Adrenal gland (tissue), 12 donors: ENCODE data around the gene KIDINS220. TPM values are rescaled to one million over a fixed set of nuclear protein-coding genes. Genes with fewer than 3 reads are reported as not detected.

Source experiments
- DNase-seq, 7 donors: peaks; one replicate each; pipeline ENCODE4 v3.0.0-alpha.2; 2019 to 2020
- H3K27ac ChIP-seq, 5 donors: fragments of 200-600 bp; sonication (generic) in 4 of 5; 1 replicate in 3 of 5; 2 replicates in 2 of 5; pipeline versions ENCODE4 v1.5.1 to v1.8.0; 2016 to 2020; ENCODE audit warnings: mild to moderate bottlenecking in 1 of 5
- H3K27me3 ChIP-seq: fragments of 200-600 bp; 2 replicates; pipeline ENCODE4 v1.8.0; 2021
- H3K36me3 ChIP-seq, 2 donors: fragments of 200-600 bp; replicated peaks in 1 of 2; 1 replicate in 1 of 2; 2 replicates in 1 of 2; pipeline versions ENCODE4 v1.5.1 to v1.8.0; 2018 to 2022
- H3K4me1 ChIP-seq, 2 donors: fragments of 200-600 bp; replicated peaks in 1 of 2; 1 replicate in 1 of 2; 2 replicates in 1 of 2; pipeline versions ENCODE4 v1.5.1 to v1.8.0; 2018 to 2021
- H3K4me3 ChIP-seq, 4 donors: fragments of 200-600 bp; sonication (generic) in 3 of 4; one replicate each; pipeline ENCODE4 v1.5.1; 2016 to 2018
- H3K9me3 ChIP-seq, 3 donors: fragments of 200-600 bp; sonication (generic) in 1 of 3; replicated peaks in 1 of 3; 1 replicate in 2 of 3; 2 replicates in 1 of 3; pipeline versions ENCODE4 v1.5.1 to v1.8.0; 2016 to 2021
- POLR2A ChIP-seq, 2 donors: fragments of 450-650 bp; IDR thresholded peaks; one replicate each; pipeline ENCODE4 v1.6.1; 2017; ENCODE audit warnings: antibody characterized with exemption in 2 of 2, mild to moderate bottlenecking in 2 of 2, moderate library complexity in 1 of 2
- WGBS, 4 donors: extraction: QIAGEN DNeasy Blood & Tissue Kit in 2 of 4; methylation state at CpG; one replicate each; pipeline versions ENCODE4 v1.1.5 to v1.1.7; 2013 to 2017; 5-methylcytosine and 5-hydroxymethylcytosine counted together
- intact Hi-C, 2 donors: fragments of 100-400 bp; cut with DNase I; formaldehyde crosslinking; loops; one replicate each; pipeline versions ENCODE4 v1.14.1 to v1.15.0; 2022 to 2023
- polyA plus RNA-seq, 3 donors: library from polyadenylated mRNA; stranded (reverse); fragments of 200-250 nt in 2 of 3; fragments of 350-450 nt in 1 of 3; fragmentation: Illumina TruSeq in 1 of 3; extraction: RNeasy Lipid Tissue Mini Kit (QIAGEN cat#74804) in 1 of 3; gene quantifications; one replicate each; pipeline ENCODE4 v1.2.3, GENCODE V29; 2013 to 2014
- total RNA-seq, 9 donors: library from RNA; depleted of rRNA in 4 of 9; stranded (reverse); fragments of >200 nt in 4 of 9; fragments of 120-200 nt in 1 of 9; fragmentation: NEBNext Ultra II Directional in 1 of 9; extraction: Animal tissue kit (Norgen Biotek cat#: 25700) in 1 of 9; gene quantifications; one replicate each; pipeline versions ENCODE4 v1.1.0 to v1.2.4, GENCODE V29; 2013 to 2023
- TF ChIP-seq, protein P1 (sequence below), 6 experiments: fragments of 450-650 bp in 4 of 6; fragments of 200-600 bp in 2 of 6; sonication (generic) in 1 of 6; IDR thresholded peaks; 1 replicate in 5 of 6; 2 replicates in 1 of 6; pipeline versions ENCODE4 v1.5.1 to v1.8.0; 2016 to 2021; ENCODE audit warnings: antibody characterized with exemption in 6 of 6, mild to moderate bottlenecking in 2 of 6, moderate library complexity in 1 of 6
- donor health status: healthy with polysubstance abuse.
- donor health status: Bipolar disorder and iron deficiency.
- donor health status: DM: yes; HTN: yes; CAD: no.
- donor health status: DM: no; HTN: no; CAD: no.
- donor health status: DM: no; HTN: no; CAD: no.
- donor health status: DM: yes; HTN: yes; CAD: no.

The KIDINS220 gene
- total and polyA plus RNA-seq, 12 donors = 17.1 to 162 (median 58.3) TPM

- WGBS, 4 donors = 90 to 94% (median 91%) methylated on average over 6 to 8 of the region's 8 CpGs
- Histone ChIP-seq H3K27ac (no peak overlapping the region), H3K27me3 (no peaks in the 10 kb centered on the region)
Measured at GRCh38 chr2:8850845-8851487, 13.6 kb upstream of the KIDINS220 start.

GRCh38 chr2:8849327-8849726 lies 11.9 kb upstream of the KIDINS220 start:
- intact Hi-C loops = no loop called here
- Histone ChIP-seq H3K27me3 (no peaks in the 10 kb centered on the region), H3K4me1 (no peaks in the 10 kb centered on the region), H3K9me3 (no peaks in the 10 kb centered on the region), H3K36me3 (no peaks in the 10 kb centered on the region), H3K27ac (no peak overlapping the region), H3K4me3 (no peak overlapping the region)
- 62 to 88% (median 82%) methylated on average over 4 of the region's 4 CpGs for WGBS, 4 donors
- DNase-seq = no peak
- TF ChIP-seq POLR2A (IDR thresholded peaks at IDR 0.05) = no peak
- TF ChIP-seq, protein P1, sequence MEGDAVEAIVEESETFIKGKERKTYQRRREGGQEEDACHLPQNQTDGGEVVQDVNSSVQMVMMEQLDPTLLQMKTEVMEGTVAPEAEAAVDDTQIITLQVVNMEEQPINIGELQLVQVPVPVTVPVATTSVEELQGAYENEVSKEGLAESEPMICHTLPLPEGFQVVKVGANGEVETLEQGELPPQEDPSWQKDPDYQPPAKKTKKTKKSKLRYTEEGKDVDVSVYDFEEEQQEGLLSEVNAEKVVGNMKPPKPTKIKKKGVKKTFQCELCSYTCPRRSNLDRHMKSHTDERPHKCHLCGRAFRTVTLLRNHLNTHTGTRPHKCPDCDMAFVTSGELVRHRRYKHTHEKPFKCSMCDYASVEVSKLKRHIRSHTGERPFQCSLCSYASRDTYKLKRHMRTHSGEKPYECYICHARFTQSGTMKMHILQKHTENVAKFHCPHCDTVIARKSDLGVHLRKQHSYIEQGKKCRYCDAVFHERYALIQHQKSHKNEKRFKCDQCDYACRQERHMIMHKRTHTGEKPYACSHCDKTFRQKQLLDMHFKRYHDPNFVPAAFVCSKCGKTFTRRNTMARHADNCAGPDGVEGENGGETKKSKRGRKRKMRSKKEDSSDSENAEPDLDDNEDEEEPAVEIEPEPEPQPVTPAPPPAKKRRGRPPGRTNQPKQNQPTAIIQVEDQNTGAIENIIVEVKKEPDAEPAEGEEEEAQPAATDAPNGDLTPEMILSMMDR (IDR thresholded peaks at IDR 0.05) = no peak

More at GRCh38 chr2:8850845-8851487, 13.6 kb upstream of the KIDINS220 start:
- Histone ChIP-seq H3K9me3 (no peaks in the 10 kb centered on the region), H3K4me3 (no peak overlapping the region), H3K36me3 (no peaks in the 10 kb centered on the region), H3K4me1 (no peaks in the 10 kb centered on the region)
- no peak for DNase-seq
- intact Hi-C loops = no loop called here
- TF ChIP-seq, protein P1 (IDR thresholded peaks at IDR 0.05) = no peak
- no peak for TF ChIP-seq POLR2A (IDR thresholded peaks at IDR 0.05)

DNA sequence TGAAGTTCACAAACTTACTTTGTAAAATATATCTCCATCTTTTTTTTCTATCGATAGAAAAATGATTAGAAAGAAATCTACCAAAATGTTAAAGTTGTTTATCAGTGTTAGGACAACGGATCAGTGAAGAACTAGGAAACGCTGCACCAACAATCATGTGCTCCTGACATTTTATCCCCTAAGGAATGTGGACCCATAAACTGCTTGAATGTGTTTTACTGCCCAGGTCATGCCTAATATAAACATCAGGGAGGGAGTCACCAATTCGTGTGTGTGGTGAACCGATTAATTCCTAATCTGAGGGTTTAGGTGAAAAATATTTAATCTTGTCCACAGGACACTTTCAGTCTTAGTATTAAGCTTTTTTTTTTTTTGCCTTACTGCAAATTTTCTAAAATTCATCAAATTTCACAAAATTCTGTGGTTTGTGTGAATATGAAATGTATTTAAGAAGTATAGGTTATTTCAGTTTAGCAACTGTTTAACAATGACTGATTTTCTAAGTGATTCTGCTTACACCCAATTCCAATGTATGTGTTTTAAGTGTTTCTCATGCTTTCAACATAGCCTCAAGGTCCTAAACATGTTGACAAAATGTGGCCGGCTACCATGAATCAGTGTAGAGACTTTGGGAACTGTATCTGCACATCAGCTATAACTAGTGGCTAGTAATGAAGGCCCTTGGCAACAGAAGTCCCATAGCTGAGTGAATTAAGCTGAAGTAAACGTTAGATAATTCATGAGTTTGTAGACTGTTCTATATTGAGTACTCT lies 11.1 kb upstream of the KIDINS220 start:
- intact Hi-C loops = no loop called here
- Histone ChIP-seq H3K27me3 (no peaks in the 10 kb centered on the region), H3K27ac (no peak overlapping the region), H3K4me1 (no peaks in the 10 kb centered on the region), H3K36me3 (no peaks in the 10 kb centered on the region), H3K4me3 (no peak overlapping the region), H3K9me3 (no peaks in the 10 kb centered on the region)
- no peak for DNase-seq
- WGBS, 4 donors = 78 to 81% (median 79%) methylated on average over 7 of the region's 7 CpGs
- TF ChIP-seq POLR2A (IDR thresholded peaks at IDR 0.05) = no peak
- TF ChIP-seq, protein P1 (IDR thresholded peaks at IDR 0.05) = no peak

DNA sequence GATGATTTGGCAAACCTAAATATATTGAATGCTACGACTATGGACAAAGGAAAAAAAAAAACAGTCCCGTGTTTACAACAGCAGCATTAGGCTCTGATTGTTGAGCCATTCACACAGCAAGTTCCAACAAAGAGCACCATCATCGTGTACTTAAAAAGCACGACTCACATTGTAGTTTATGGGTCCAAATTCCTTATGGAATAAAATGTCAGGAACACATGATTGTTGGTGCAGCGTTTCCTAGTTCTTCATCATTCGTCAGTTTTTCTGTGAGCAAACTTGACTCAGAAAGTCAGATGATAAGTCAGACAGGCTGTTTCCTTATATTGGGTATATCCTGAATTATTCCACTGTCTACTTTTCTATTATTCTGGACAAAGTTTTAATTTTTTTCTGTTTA lies 10.0 kb upstream of the KIDINS220 start:
- Histone ChIP-seq H3K27me3 (no peaks in the 10 kb centered on the region), H3K27ac (no peak overlapping the region), H3K4me1 (no peaks in the 10 kb centered on the region), H3K9me3 (no peaks in the 10 kb centered on the region), H3K4me3 (no peak overlapping the region), H3K36me3 (no peaks in the 10 kb centered on the region)
- DNase-seq = no peak
- WGBS, 4 donors = 79 to 90% (median 87%) methylated on average over 6 of the region's 6 CpGs
- TF ChIP-seq, protein P1 (IDR thresholded peaks at IDR 0.05) = no peak
- no peak for TF ChIP-seq POLR2A (IDR thresholded peaks at IDR 0.05)
- intact Hi-C loops = no loop called here
